GM20431 (cell line): ENCODE results near the gene LDLR.
"Not testable (repeated sequence)": the region's sequence is repeated elsewhere in the genome, so short reads cannot be mapped to it uniquely, and the experiment has no call there.

Source experiments
- in situ Hi-C: fragments of 300-500 bp; cut with MseI, MboI; formaldehyde crosslinking; loops from one replicate; pipeline ENCODE4 v1.15.0; 2020; ENCODE audit warnings: low sequenced_read_pairs; ENCODE audit not compliant: unreplicated experiment

LDLR gene

DNA sequence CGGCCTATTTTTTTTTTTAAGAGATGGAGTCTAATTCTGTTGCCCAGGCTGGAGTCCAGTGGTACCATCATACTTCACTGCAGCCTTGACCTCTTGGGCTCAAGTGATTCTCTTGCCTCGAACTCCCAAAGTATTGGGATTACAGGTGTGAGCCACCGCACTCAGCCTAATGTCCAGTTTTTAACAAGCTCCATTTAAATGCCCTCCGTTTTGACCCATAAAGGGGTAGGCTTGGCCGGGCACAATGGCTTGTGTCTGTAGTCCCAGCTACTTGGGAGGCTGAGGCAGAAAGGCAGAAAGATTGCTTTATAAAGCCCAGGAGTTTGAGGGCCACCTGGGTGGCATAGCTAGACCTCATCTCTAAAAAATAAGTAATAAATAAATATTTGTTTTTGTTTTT is 11.8 kb downstream of the LDLR start:
- in situ Hi-C loops, result no loop called here

DNA sequence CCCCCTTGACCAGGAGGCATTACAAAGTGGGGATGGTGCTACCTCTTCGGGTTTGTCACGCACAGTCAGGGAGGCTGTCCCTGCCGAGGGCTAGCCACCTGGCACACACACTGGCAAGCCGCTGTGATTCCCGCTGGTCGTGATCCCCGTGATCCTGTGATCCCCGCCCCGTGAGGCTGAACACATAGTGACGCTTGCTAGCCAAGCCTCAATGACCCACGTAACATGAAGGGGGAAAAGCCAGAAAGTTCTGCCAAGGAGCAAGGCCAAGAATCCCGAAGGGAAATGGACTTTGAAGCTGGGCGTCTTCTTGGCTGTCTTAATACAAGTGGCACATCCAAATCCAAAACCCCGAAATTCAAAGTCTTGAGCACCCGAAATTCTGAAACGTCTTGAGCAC is 13.7 kb downstream of the LDLR start:
- in situ Hi-C loops, result no loop called here

DNA sequence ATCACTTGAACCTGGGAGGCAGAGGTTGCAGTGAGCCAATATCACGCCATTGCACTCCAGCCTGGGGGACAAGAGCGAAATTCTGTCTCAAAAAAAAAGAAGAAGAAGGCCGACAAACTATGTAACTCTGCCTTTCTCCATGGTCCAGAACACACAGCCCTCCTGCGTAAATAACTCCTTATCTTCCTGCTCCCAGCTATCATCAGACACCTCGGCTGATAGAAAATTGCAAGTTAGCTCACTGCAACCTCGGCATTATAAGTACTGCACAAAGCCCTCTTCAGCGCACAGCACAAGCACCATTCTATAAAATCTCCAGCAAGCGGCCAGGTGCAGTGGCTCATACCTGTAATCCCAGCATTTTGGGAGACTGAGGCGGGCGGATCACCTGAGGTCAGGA is 14.4 kb downstream of the LDLR start:
- in situ Hi-C loops, result not testable (repeated sequence)

DNA sequence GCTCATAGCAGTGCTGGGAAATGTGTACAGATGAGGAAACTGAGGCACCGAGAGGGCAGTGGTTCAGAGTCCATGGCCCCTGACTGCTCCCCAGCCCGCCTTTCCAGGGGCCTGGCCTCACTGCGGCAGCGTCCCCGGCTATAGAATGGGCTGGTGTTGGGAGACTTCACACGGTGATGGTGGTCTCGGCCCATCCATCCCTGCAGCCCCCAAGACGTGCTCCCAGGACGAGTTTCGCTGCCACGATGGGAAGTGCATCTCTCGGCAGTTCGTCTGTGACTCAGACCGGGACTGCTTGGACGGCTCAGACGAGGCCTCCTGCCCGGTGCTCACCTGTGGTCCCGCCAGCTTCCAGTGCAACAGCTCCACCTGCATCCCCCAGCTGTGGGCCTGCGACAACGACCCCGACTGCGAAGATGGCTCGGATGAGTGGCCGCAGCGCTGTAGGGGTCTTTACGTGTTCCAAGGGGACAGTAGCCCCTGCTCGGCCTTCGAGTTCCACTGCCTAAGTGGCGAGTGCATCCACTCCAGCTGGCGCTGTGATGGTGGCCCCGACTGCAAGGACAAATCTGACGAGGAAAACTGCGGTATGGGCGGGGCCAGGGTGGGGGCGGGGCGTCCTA is 15.9 kb downstream of the LDLR start:
- in situ Hi-C loops, result no loop called here

DNA sequence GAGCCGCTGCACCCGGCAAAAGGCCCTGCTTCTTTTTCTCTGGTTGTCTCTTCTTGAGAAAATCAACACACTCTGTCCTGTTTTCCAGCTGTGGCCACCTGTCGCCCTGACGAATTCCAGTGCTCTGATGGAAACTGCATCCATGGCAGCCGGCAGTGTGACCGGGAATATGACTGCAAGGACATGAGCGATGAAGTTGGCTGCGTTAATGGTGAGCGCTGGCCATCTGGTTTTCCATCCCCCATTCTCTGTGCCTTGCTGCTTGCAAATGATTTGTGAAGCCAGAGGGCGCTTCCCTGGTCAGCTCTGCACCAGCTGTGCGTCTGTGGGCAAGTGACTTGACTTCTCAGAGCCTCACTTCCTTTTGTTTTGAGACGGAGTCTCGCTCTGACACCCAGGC is 17.2 kb downstream of the LDLR start:
- in situ Hi-C loops, result no loop called here

DNA sequence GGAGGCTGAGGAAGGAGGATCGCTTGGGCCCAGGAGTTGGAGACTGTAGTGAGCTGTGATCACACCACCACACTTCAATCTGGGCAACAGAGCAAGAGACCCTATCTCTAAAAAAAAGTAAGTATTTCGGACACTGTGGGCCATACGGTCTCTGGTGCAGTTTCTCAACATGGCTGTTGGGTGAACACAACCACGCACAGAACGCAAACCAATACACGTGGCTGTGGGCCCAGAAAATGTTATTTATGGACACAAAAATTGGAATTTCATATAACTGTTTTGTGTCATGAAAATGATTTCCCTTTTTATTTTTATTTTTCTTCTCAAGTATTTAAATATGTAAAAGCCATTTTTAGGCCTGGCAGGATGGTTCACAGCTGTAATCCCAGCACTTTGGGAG is 19.5 kb downstream of the LDLR start:
- in situ Hi-C loops, result no loop called here

DNA sequence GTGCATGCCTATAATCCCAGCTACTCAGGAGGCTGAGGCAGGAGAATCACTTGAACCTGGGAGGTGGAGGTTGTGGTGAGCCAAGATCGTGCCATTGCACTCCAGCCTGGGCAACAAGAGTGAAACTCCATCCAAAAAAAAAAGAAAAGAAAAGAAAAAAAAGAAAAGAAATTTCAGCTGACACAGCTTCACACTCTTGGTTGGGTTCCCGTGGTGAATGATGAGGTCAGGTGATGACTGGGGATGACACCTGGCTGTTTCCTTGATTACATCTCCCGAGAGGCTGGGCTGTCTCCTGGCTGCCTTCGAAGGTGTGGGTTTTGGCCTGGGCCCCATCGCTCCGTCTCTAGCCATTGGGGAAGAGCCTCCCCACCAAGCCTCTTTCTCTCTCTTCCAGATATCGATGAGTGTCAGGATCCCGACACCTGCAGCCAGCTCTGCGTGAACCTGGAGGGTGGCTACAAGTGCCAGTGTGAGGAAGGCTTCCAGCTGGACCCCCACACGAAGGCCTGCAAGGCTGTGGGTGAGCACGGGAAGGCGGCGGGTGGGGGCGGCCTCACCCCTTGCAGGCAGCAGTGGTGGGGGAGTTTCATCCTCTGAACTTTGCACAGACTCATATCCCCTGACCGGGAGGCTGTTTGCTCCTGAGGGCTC is 22.0 kb downstream of the LDLR start:
- in situ Hi-C loops, result no loop called here

DNA sequence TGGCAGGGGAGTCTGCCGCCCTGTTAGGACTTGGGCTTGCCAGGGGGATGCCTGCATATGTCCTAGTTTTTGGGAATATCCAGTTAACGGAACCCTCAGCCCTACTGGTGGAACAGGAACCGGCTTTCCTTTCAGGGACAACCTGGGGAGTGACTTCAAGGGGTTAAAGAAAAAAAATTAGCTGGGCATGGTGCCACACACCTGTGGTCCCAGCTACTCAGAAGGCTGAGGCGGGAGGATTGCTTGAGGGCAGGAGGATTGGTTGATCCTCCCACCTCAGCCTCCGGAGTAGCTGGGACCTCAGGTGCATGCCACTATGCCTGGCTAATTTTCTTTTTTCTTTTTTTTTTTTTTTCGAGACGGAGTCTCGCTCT is 22.5 kb downstream of the LDLR start:
- in situ Hi-C loops, result no loop called here

- in situ Hi-C loops, result no loop called here
Observed at GRCh38 chr19:11113140-11113708, 24.0 kb downstream of the LDLR start.

DNA sequence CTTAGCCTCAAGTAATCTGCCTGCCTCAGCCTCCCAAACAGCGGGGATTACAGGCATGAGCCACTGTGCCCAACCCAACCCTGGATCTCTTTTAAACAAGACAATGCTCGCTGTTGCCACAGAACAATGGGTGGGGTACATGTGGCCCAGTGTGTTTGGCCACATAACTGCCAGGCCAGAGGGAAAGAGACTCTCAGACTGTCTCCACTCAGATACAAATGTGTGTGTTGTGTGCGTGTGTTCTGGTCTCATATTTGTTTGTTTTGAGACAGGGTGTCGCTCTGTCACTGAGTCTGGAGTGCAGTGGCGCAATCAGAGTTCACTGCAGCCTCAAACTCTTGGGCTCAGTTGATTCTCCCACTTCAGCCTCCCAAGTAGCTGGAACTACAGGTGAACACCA is 25.8 kb downstream of the LDLR start:
- in situ Hi-C loops, result no loop called here

DNA sequence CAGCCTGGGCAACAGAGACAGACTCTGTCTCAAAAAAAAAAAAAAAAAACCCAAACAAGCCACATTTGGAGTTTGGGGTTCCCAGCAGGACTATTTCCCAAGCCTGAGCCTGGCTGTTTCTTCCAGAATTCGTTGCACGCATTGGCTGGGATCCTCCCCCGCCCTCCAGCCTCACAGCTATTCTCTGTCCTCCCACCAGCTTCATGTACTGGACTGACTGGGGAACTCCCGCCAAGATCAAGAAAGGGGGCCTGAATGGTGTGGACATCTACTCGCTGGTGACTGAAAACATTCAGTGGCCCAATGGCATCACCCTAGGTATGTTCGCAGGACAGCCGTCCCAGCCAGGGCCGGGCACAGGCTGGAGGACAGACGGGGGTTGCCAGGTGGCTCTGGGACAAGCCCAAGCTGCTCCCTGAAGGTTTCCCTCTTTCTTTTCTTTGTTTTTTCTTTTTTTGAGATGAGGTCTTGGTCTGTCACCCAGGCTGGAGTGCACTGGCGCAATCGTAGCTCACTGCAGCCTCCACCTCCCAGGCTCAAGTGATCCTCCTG is 26.7 kb downstream of the LDLR start:
- in situ Hi-C loops, result no loop called here

- in situ Hi-C loops, result no loop called here
Observed at GRCh38 chr19:11116507-11116906, 27.2 kb downstream of the LDLR start.

DNA sequence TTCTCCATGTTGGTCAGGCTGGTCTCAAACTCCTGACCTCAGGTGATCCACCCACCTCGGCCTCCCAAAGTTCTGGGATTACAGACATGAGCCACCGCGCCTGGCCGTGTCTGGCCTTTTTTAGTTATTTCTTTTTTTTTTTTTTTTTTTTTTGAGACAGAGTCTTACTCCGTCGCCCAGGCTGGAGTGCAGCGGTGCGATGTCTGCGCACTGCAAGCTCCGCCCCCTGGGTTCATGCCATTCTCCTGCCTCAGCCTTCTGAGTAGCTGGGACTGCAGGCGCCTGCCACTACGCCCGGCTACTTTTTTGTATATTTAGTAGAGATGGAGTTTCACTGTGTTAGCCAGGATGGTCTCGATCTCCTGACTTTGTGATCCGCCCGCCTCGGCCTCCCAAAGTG is 32.7 kb downstream of the LDLR start:
- in situ Hi-C loops, result loop anchor here (10.0 kb wide), 1 partner anchor 87 kb away; no protein-coding TSS in a partner anchor

DNA sequence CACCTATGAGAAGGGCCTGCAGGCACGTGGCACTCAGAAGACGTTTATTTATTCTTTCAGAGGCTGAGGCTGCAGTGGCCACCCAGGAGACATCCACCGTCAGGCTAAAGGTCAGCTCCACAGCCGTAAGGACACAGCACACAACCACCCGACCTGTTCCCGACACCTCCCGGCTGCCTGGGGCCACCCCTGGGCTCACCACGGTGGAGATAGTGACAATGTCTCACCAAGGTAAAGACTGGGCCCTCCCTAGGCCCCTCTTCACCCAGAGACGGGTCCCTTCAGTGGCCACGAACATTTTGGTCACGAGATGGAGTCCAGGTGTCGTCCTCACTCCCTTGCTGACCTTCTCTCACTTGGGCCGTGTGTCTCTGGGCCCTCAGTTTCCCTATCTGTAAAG is 33.9 kb downstream of the LDLR start:
- in situ Hi-C loops, result loop anchor here (10.0 kb wide), 1 partner anchor 88 kb away; no protein-coding TSS in a partner anchor

DNA sequence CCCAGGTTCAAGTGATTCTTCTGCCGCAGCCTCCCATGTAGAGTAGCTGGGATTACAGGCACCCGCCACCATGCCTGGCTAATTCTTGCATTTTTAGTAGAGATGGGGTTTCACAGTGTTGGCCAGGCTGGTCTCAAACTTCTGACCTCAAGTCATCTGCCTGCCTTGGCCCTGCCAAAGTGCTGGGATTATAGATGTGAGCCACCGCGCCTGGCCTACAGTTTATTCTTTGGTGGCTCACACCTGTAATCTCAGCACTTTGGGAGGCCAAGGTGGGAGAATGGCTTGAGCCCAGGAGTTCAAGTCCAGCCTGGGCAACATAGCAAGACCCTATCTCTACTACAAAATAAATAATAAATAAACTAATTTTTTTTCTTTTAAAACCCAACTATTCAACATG is 34.9 kb downstream of the LDLR start:
- in situ Hi-C loops, result loop anchor here (10.0 kb wide), 1 partner anchor 89 kb away; no protein-coding TSS in a partner anchor

GRCh38 chr19:11125994-11126685 is 36.9 kb downstream of the LDLR start:
- in situ Hi-C loops, result loop anchor here (10.0 kb wide), 1 partner anchor 91 kb away; no protein-coding TSS in a partner anchor

DNA sequence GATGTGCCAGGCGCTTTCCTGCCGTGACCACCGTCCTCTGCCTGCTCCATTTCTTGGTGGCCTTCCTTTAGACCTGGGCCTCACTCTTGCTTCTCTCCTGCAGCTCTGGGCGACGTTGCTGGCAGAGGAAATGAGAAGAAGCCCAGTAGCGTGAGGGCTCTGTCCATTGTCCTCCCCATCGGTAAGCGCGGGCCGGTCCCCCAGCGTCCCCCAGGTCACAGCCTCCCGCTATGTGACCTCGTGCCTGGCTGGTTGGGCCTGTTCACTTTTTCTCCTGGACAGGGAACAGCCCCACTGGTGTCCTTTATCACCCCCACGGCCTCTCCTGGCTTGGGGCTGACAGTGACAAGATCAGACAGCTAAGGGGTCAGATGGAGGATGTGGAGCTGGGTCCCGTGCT is 38.6 kb downstream of the LDLR start:
- in situ Hi-C loops, result loop anchor here (10.0 kb wide), 1 partner anchor 93 kb away; no protein-coding TSS in a partner anchor

DNA sequence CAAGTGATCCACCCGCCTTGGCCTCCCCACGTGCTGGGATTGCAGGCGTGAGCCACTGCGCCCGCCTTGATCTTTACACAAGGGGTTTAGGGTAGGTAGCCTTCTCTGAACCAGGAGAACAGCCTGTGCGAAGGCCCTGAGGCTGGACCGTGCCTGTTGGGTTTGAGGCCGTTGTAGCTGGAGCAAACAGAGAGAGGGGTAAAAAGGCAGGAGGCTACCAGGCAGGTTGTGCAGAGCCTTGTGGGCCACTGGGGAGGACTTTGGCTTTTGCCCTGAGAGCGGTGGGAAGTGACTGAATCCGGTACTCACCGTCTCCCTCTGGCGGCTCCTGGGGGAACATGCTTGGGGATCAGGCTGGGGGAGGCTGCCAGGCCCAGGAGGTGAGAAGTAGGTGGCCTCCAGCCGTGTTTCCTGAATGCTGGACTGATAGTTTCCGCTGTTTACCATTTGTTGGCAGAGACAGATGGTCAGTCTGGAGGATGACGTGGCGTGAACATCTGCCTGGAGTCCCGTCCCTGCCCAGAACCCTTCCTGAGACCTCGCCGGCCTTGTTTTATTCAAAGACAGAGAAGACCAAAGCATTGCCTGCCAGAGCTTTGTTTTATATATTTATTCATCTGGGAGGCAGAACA is 41.7 kb downstream of the LDLR start:
- in situ Hi-C loops, result no loop called here

DNA sequence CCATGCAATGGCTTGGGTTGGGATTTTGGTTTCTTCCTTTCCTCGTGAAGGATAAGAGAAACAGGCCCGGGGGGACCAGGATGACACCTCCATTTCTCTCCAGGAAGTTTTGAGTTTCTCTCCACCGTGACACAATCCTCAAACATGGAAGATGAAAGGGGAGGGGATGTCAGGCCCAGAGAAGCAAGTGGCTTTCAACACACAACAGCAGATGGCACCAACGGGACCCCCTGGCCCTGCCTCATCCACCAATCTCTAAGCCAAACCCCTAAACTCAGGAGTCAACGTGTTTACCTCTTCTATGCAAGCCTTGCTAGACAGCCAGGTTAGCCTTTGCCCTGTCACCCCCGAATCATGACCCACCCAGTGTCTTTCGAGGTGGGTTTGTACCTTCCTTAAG is 42.2 kb downstream of the LDLR start:
- in situ Hi-C loops, result no loop called here

DNA sequence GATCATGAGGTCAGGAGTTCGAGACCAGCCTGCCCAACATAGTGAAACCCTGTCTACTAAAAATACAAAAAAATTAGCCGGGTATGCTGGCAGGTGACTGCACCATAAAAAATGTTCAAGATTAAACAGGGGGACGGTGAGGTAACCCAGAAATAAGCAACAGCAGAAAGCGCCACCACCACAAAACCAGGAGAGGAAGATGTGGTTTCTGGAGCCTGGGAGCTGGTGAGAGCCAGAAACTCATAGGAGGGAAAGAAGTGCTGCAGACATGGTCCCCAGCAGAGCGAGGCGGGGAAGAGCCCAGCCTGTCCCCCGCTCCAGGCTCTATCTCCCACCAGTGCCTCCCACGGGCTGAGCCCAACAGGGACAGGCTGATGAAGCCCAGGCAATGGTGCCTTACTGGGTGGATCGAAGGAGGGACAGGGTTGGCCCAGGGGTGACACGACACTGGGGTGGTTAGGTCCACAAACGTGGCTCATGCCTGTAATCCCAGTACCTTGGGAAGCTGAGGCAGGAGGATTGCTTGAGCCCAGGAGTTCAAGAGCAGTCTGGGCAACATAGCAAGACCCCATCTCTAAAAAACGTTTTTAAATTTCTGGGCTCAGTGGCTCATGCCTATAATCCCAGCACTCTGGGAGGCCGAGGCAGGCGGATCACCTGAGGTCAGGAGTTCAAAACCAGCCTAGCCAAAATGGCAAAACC is 47.3 kb downstream of the LDLR start:
- in situ Hi-C loops, result no loop called here
